NCI-H1105 treated with DMSO at 0.1 percent for 48 hours (cell line): ENCODE results near the gene STX3.
"Not testable (repeated sequence)": the region's sequence is repeated elsewhere in the genome, so short reads cannot be mapped to it uniquely, and the experiment has no call there.

Source experiments
- DNase-seq: peaks from one replicate; lab custom pipeline; 2025; lab: John Stamatoyannopoulos, UW

STX3 gene

DNA sequence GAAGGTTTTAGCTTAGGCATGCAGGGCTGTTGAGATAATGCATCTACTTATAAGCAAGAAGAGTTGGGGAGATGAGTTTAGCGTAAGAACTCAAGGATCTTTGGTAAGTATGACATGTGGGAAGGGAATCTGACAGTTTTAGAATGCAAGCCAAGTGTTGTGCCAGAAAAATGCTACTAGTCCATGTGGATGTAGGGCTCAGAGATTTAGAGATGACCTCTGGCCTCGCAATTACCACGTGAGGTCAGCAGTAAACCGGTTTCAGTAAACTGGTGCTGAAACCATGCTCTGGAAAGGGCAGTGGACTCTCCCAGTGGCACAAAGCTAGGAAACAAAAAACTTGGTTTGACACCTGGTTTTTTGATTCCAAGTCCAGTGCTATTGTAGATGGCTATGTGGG, 36.5 kb downstream of the STX3 start:
- no peak for DNase-seq

DNA sequence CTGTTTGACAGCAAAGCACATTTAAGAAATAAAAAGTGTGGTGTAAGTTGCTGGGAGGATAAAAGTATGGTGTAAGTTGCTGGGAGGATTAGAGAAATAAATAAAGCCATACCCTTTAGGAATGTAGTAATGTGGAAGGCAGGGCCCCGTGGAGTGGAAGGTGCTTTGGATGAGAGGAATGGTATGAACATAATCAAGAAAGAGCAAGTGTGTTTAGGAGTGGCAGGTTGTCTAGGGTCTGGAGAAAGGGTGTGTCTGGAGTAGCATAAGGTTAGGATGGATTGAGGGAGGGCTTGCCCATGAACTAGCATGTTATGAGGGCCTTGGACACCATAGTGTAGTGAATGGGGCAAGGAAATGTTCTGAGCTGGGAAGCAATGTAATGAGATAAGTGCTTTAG, 37.3 kb downstream of the STX3 start:
- DNase-seq, result no peak

DNA sequence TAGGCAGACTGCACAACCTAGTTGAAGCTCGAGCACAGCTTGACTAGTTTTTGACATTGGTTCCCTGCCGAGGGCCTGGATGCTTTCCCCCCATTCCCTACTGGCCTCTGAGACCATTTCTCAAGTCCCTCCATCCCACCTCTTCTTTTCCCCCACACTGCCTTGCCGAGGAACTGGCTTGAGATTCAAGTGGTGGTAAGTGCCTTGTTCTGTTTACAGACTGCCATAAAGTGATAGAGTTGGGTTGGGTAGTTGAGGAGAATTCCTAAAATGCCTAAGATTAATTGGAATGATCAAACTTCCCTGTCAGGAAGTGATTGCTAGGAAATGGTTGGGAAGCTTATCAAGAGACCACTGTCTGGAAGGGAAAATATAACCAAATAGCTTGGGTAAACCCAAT, 39.2 kb downstream of the STX3 start:
- no peak for DNase-seq

DNA sequence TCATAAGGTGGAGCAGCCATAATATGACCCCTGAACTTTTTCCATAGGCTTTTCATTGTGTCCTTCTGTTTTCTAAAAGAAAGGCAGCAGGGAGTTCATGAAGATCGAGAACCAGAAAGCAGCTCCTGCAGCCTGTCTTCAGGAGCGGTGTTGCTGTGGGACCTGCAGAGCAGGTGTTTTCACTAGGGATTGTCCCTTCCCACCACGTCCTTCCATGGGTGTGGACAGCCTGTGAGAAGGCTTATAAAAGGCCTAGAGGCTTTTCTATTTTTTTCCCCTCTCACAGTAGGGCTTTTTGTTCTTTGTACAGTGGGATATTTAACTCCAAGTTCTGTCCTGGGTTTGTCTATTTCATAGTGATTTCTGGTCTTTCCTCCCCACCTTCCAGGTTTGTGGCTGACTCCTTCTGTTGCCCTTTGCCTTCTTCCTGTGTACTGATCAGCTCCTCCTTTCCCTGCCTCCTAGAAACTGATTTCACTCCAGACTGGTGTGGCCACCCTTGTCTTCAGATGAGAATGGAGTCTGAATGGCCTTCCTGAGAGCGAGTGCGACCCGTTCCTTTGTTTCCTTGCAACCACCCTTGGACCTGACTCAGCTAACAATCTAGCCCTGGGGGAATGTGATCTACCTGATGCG, 45.3 kb downstream of the STX3 start:
- no peak for DNase-seq

DNA sequence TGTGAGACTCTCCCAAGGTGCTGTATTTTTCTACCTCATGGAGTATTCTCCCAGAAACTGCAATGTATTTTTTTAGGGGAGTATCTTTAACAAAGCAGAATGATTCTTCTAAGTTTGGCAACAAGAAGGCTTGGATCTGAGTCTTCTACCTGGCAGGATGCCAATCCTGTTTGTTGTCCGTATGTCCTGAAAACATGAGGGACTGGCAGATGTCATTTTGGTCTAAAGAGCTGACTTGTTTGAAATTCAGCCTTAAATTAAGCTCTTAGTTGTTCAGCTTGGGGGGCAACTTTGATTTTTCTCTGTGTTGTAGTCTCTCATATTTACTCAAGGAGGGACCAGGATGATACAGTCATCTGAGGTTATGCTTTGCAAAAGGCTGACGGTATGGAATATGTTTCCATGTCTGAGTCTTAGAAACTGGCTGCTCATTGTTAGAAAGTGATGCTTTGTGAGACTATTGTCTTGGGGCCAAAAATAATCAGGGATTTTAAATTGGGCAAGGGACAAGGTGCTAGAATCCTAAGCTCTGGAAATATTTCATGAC, 46.1 kb downstream of the STX3 start:
- no peak for DNase-seq

DNA sequence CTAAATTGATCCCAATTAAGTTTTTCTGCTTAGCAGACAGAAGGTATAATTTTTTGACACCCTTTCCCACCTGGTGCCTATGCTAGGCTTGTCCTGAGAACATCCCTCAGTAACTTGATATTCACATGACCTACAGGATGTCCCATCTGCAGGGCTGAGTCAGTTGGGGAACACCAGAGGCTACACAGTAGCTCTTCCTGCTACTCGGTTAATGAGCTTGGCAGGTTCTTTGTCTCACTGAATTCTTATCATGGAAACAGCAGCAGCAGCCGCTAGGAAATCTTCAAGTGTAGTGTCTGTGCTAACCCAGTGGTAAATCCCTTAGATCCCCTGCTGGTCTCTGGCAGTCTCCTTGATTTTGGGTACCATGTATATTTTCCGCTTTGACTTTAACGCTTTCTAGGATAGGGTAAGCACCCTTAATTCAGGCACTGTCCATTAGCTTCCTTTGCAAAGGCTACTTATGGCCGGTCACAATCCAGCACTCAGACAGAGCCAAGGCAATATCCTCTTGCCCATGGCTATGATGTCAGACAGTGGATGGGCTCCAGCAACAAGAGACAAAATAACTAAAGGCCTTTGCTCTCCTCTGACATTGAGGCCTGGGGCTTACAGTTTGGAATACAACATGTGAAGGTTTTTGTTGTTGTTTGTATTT, 46.9 kb downstream of the STX3 start:
- DNase-seq, result no peak

DNA sequence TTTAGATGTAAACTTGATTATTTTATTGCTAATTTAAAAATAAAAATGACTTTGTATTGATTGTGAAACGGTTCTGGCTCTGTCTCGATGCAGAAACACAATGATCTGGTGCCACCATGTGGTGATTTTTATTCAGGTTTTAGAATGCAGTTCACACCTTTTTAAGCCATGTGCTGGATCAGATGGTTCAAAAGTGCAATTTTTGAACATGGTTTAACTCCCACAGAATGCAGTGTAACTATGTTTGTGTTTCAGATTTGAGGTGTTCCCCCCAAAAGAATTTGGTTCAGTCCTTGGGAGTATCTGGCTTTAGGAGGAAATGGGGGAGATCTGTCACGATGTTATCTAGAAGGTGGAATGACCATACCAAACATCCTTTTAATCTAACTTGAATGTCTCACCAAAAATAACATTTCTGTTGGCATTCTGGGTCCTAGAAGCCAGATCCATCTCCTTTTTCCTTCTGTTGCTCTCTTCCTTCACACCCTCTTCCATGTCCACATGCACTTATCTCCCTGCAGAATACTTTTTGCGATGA, 47.5 kb downstream of the STX3 start:
- DNase-seq, result peak; percentile 45

DNA sequence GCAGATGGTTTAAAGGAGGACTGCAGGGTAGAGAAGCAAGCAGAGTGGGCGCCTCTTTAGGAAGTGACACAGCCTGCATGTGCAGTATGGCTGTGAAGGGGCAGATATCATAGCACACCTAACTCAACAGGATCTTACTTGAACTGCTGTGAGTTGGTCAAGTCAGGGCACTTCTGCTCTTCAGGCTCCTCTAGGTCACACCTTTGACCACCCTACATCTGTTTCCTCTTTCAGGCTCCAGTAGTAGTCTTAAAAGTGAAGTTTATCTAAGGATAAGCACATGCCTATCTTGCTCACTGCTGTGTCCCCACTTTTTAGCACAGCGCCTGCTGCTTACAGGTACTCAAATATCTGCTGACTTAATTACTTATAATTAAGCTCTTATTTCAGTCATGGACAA, 48.9 kb downstream of the STX3 start:
- no peak for DNase-seq

DNA sequence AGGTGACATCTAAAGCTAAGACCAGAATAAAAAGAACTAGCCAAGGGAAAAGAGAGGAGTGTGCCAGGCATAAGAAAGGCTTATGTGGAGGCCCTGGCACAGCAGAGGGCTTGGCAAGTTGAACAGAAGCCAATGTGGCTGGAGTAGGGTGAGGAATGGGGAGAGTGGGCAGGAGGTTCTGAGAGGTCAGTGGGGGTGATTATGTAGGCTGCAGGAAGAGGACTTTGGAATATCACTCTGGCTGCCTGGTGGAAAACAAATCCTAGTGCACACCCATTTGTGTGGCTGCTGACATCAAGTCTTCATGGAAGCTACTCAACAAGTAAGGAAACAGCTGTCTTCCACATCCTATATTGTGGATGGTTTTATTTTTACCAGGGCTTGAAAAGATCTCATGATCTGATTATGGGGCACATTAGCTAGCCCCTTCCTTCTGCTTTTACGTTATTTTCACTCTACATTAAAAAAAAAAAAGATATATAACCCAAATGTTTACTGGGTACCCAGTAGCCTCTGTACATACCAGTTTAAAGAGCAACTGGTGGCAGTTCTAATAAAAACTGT, 52.0 kb downstream of the STX3 start:
- no peak for DNase-seq

DNA sequence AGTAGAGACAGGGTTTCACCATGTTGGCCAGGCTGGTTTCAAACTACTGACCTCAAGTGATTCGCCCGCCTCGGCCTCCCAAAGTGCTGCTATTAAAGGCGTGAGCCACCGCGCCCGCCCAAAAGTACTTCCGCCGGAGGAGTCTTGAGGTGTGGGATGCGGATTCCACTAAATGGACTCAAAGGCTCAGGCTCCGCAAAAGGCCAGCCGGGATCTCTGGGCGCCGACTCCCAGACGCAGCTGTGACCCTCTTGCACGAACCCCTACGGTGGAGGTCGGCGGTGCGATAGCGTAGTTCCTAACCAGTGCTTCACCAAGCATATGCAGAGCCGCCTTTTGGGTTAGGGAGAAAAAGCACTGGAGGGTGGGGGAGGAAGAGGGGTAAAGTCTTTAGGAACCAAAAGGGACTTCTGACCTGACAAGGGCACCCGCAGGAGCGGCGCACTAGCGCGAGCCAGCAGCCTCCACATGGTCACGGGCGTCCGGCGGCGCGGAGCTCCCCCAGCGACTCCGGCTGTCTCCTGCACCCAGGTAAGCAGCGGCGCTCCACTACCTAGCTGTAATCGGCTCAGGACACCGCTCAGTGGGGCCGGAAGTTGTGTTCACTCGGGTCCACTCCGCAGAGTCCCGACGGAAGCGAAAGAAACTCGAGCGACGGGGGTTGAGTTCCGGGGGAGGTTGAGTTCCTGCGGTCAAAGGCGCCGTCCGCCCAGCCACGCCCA, 55.2 kb downstream of the STX3 start, which contains the start of gene MRPL16:
MRPL16 (minus strand) TSS at position 590 of the 722 bp plus-strand sequence; CDS start at position 470, 120 bp downstream.
- DNase-seq, result peak; percentile 82

DNA sequence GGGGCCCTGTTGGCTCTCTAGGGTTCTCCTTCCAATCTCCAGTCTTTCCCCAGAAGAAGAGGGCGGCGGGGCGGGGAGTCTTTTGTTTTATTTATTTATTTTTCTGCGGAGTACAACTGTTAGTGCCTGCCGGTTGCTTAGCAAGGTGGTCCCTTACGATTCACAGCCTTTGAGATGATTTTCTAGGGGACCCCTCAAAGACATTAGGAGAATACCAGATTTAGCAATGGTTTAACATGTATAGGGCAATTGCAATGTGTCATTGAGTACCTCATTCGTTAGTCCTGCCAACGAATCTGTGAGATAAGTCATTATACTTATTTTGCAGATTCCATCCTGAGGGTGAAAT, 55.7 kb downstream of the STX3 start:
- DNase-seq, result no peak

DNA sequence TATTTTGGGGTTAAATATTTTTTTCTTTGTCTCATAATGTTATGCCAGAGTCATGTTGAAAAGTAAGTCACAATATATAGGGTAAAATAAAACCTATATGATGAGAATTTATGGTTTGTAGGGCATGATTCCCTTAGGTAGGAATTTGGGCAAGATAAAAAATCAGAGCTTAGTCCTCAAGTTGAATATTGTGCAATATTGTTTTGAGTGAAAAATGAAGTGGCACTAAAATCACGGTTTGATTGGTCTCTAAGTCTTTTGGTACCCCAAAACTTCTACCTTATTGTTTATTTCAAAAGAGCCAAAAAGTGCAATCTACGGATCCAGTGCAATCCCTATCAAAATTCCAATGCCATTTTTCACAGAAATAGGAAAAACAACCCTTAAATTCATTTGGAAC, 57.0 kb downstream of the STX3 start:
- no peak for DNase-seq

DNA sequence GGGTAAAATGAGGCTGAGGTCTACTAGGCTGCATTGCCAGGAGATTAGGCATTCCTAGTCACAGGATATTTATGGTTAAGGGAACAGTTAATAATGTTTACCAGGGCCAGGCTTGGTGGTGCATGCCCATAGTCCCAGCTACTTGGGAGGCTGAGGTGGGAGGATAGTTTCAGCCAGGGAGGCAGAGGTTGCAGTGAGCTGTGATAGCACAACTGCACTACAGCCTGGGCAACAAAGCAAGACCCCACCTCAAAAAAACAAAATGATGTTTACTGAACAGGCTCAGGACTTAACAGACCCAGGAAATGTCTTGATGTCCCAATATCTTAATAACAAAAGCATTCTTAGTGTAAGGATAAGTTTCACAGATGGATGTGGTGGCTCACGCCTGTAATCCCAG, 58.2 kb downstream of the STX3 start:
- DNase-seq, result no peak

DNA sequence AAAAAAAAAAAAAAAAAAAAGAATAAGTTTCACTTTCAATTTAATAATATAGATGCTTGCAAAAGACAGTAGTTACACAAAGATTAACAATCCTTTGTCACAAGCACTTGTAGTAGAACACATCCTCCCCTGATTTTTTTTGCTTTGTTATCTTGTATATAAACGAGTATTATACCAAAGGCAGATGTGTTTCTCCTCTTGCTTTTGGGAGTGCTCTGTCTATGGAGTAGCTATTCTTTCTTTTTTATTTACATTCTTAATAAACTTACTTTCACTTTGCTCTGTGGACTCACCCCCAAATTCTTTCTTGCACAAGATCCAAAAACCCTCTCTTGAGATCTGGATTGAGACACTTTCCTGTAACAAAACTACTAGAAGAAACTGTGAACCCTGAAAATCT, 58.8 kb downstream of the STX3 start:
- DNase-seq, result no peak

DNA sequence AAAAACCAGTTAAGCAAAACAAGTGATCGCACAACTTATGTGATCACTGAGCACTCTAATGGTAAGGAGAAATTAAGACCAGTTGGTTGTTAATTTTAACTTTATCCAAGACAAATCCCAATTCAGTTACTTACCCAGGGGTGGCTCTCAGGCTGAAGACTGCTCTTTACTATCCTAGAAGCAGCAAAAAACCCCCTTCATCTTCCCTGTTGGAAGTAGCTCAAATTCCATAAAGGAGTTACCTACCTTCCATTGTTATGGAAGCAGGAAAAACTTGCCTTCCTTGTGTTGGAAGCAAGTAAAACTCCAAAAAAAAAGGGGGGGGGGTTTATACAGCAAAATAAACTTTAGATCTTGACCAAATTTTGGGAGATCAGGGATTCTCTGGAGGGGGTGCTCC, 60.6 kb downstream of the STX3 start:
- no peak for DNase-seq

DNA sequence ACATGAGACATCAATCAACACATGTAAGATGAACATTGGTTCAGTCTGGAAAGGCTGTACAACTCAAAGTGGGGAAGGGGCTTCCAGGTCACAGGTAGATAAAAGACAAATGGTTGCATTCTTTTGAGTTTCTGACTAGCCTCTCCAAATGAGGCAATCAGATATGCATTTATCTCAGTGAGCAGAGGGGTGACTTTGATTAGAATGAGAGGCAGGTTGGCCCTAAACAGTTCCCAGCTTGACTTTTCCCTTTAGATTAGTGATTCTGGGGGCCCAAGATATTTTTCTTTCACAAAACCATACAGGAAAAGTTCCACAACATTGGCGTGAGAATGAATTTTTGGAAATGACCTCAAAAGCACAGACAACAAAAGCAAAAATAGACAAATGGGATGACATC, 61.3 kb downstream of the STX3 start:
- DNase-seq, result not testable (repeated sequence)

DNA sequence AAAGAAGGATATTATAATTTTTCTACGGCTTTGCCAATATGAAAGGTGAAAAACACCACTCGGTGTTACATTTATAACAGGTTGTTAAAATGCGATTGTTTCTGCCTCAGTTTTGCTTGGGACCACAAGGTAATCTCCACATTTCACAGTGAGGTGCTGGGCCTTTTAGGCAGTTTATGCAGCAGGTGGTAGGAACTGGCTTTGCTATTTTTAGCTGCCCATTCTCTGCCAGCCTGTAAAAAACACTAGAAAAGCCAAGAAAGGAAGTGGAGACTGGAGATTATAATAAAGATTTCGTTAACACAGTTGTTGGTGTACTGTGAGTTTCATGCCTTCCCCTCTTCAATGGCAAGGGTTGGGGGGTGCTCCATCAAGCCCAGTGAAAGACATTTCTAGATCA, 63.4 kb downstream of the STX3 start:
- DNase-seq, result no peak

DNA sequence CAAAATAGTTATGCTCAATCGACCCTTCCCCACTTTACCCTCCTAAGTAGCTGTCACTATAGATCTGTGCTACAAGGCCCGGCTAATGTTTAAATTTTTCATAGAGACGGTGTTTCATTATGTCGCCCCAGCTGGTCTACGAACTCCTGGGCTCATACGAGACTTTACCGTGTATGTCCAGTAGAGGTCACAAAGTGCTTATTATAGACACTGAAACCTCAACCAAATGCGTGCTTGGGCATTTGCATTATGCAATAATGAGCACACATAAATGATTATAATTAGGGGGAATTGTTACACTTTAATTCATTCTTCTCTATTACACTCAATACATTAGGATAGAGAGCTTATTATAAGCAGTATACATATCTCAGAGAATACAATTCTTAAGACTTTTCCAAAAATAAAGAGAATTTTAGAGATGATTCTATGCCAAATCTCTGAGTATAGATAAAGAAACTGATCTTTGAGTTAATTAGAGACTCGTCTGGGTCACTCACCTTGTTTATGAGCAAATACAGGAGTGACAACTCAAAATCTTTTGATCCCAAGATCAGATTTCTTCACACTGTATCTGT, 67.9 kb downstream of the STX3 start:
- peak; percentile 73 for DNase-seq

DNA sequence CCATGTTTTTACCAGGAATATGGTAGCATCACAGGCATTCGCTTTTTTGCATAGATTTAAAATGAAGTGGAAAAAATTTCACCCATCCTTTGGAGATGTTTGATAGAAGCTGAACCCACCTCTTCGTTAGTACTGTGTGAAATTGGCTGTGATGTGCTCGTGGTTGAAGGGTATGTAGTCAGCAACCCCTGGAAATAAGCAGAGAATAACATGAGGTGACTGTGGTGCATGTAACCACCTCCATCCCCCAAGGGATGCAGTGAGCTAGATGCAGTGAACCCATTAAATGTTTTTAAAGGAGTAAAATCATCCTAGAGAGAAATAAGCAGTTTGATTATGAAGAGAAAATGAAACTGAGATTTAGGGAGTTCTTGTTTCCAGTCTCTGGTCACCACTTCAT, 74.2 kb downstream of the STX3 start:
- DNase-seq, result no peak

DNA sequence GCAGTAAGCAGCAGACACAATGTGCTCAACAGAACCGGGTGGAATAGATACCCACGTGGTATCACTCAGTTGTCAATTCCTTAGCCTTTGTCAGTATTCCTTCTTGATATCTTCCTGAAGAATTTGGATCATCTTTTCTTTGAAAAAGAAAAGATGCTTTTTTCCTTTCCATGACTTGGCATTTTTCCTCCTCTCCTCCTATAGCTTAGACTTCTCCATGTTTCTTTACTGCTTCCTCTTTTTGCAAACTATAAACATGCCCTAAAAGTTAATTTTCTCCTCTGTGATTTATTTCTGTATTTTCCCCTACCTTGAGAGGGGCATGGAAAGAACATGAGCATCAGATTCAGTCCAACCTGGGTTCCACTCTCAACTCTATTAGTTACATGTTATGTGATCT, 78.4 kb downstream of the STX3 start:
- no peak for DNase-seq

DNA sequence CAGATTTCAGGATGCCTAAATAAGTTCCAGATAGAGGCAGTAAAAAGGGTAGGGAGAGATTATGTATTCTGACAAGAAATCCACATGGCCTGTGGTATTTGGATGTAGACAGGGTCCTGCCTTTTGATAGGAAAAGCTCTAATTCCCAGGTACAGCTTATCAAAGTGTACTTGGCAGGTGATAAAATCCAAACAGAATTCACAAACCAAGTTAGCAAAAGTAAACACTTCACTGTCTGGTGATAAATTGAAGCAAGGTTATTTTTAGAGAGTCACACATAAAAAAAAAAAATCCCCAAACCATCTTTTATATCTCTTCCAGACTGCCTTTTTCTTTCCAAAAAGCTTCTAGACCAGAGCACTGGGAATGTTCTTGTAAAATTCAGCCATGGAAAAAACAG, 84.4 kb downstream of the STX3 start:
- no peak for DNase-seq

DNA sequence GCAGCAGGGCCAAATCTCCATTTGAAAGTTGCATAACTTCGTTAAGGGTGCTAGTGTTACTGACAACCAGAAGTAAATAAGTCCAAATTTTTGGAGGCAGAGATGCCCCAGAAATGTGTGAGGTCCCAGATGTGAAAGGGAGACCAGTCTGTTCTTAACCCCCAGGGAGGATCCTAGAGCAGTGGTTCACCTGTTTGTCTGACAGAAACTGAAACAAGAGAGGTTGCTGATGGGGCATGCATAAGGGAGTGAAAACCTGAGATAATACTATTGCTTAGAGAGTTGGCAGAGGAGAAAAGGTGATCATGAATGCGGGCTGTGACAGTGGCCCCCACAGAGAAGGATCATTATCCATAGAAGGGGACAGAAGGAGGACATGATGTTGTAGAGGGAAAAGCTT, 86.3 kb downstream of the STX3 start:
- no peak for DNase-seq
